Neutrophil (primary cell): ENCODE results near the gene ARMC12.

Experiments used
- H3K27ac ChIP-seq: fragments of 200-600 bp; sonication (generic); 2 replicates; pipeline ENCODE4 v1.5.1; 2016; ENCODE audit warnings: mild to moderate bottlenecking, moderate library complexity
- H3K27me3 ChIP-seq: fragments of 200-600 bp; sonication (generic); 2 replicates; pipeline ENCODE4 v1.6.0; 2016; ENCODE audit warnings: mild to moderate bottlenecking
- H3K36me3 ChIP-seq: fragments of 200-600 bp; sonication (generic); 2 replicates; pipeline ENCODE4 v1.5.1; 2017
- H3K4me1 ChIP-seq, 2 experiments: fragments of 200-600 bp in 1 of 2; sonication (generic) in 1 of 2; 1 replicate in 1 of 2; 2 replicates in 1 of 2; pipeline versions ENCODE4 v1.5.1 to v1.6.1; 2013 to 2016; ENCODE audit warnings: low read depth in 1 of 2, low read length in 1 of 2, mild to moderate bottlenecking in 1 of 2, moderate library complexity in 1 of 2; ENCODE audit not compliant: control insufficient read depth in 1 of 2, insufficient read depth in 1 of 2
- H3K4me3 ChIP-seq, 2 experiments: fragments of 200-600 bp in 1 of 2; sonication (generic) in 1 of 2; 1 replicate in 1 of 2; 2 replicates in 1 of 2; pipeline ENCODE4 v1.5.1; 2013 to 2016; ENCODE audit warnings: low read depth in 1 of 2, low read length in 1 of 2, mild to moderate bottlenecking in 1 of 2, moderate library complexity in 1 of 2
- H3K9me3 ChIP-seq: fragments of 200-600 bp; sonication (generic); 2 replicates; pipeline ENCODE4 v1.5.1; 2016
- CTCF ChIP-seq: fragments of 200-600 bp; sonication (generic); IDR thresholded peaks from 2 replicates; pipeline ENCODE4 v1.5.1; 2016; ENCODE audit warnings: antibody characterized with exemption

ARMC12 gene

DNA sequence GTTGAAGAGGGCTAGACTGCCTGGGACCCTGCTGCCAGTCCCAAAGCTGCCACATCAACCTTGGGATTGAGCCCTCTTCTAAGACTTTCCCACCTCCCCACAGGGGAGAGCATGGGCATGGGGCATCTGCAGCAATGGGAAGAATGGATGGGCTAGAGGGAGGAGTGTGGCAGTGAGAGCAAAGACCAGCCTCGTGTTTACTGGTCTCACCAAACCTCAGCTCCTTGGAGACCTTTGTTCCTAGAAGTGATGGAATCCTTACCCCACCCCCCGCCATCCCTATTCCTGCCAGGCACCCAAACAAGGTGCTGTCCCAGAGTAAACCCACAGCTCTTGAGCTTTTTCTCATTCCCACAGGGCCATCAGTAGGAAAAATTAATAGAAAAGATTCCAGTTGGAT, 20.0 kb upstream of the ARMC12 start:
- H3K27me3 ChIP-seq, result no peaks in the 10 kb centered on the region
- H3K4me1 ChIP-seq, result peaks cover 23 to 34% of the 10 kb centered on the region in 2 experiments
- H3K36me3 ChIP-seq, result no peaks in the 10 kb centered on the region
- H3K27ac ChIP-seq, result no peak overlapping the region
- TF ChIP-seq CTCF, result no peak
- H3K4me3 ChIP-seq, result no peak overlapping the region
- H3K9me3 ChIP-seq, result no peaks in the 10 kb centered on the region

- Histone ChIP-seq H3K27ac (no peak overlapping the region), H3K4me3 (no peak overlapping the region)
These were observed 19.1 kb upstream of the ARMC12 start for GRCh38 chr6:35717449-35718374.

DNA sequence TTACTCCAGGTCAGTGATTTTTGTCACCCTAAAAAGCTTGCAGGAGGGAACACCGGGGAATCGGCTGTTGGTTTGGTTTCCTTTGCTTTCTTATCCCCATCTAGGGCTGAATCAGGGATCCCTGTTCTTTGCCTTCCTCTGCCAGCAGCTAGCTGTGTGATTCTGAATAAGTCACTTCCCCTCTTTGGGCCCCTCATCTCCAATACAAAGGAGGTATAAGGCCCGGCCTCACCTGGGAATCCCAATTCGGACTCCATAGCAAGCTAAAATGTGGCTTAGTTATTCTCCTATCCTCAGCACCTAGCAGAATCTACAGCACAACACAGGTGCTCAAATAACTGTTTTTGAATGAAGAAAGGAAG, 18.5 kb upstream of the ARMC12 start:
- Histone ChIP-seq H3K9me3 (no peaks in the 10 kb centered on the region), H3K4me1 (peaks cover 23 to 34% of the 10 kb centered on the region in 2 experiments), H3K27ac (no peak overlapping the region), H3K36me3 (no peaks in the 10 kb centered on the region), H3K27me3 (no peaks in the 10 kb centered on the region), H3K4me3 (no peak overlapping the region)
- no peak for TF ChIP-seq CTCF

More at GRCh38 chr6:35717449-35718374, 19.1 kb upstream of the ARMC12 start:
- no peak for TF ChIP-seq CTCF
- H3K4me1 ChIP-seq, result peaks cover 23 to 34% of the 10 kb centered on the region in 2 experiments
- H3K36me3 ChIP-seq, result no peaks in the 10 kb centered on the region
- H3K27me3 ChIP-seq, result no peaks in the 10 kb centered on the region
- H3K9me3 ChIP-seq, result no peaks in the 10 kb centered on the region

- Histone ChIP-seq H3K36me3 (no peaks in the 10 kb centered on the region), H3K9me3 (no peaks in the 10 kb centered on the region), H3K27ac (no peak overlapping the region), H3K4me3 (no peak overlapping the region), H3K4me1 (peaks cover 23 to 34% of the 10 kb centered on the region in 2 experiments), H3K27me3 (no peaks in the 10 kb centered on the region)
- TF ChIP-seq CTCF, result no peak
These were observed 17.9 kb upstream of the ARMC12 start for GRCh38 chr6:35718911-35719381.

DNA sequence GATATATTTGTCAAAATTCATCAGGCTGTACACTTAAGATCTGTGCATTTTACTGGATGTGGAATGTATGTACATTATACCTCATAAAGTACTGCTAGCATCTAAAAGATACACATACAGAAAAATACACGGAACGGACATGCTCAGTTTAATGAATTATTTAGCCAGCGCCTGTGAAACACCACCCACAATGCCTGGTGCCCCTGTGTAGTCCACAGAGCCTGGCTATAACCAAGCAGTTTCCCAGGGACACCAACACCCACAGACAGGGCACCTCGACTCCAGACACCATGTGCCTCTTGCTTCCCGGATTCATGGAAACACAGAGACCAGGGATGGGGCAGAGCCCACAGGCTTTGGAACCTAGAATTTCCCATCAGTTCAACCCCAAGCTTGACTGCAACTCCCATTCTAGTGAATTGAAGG, 17.4 kb upstream of the ARMC12 start:
- peak overlapping the region; percentile 31 for H3K27ac ChIP-seq
- H3K27me3 ChIP-seq, result no peaks in the 10 kb centered on the region
- peaks cover 23 to 34% of the 10 kb centered on the region in 2 experiments for H3K4me1 ChIP-seq
- no peak overlapping the region for H3K4me3 ChIP-seq
- no peak for TF ChIP-seq CTCF
- no peaks in the 10 kb centered on the region for H3K36me3 ChIP-seq
- H3K9me3 ChIP-seq, result no peaks in the 10 kb centered on the region
